ENCODE results near the gene ITGA4.

DNA sequence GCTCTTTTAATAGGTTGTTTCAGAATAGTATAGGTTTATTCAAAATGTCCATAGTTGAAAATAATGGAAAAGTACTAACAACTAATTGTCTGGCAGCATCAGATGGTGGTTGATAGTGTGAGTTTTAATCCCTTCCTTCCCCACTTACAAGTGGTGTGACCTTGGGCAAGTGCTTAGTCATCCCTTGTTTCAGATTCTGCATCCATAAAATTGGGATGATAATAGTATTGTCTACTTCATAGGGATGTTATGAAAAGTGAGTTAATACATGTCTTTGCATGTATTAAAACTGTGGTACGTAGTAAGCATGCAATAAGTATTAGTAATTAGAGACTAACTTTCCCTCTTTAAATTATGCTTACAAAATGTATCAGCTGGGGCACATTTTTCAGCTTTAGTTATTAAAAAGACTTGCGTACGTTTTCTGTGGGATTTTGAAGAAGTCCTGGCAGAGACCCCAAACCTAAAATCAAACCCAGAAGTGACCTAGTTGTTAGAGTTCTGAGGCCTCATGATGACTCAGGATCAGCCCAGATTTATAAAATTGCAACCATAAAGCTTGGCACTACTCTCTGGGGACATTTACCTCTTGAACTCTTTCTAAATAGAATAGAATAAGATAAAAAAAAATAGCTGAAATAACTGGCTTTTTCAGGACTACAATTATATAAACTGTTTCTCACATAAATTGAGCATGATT lies 8.6 kb downstream of the ITGA4 start:
- TF ChIP-seq, protein P1, sequence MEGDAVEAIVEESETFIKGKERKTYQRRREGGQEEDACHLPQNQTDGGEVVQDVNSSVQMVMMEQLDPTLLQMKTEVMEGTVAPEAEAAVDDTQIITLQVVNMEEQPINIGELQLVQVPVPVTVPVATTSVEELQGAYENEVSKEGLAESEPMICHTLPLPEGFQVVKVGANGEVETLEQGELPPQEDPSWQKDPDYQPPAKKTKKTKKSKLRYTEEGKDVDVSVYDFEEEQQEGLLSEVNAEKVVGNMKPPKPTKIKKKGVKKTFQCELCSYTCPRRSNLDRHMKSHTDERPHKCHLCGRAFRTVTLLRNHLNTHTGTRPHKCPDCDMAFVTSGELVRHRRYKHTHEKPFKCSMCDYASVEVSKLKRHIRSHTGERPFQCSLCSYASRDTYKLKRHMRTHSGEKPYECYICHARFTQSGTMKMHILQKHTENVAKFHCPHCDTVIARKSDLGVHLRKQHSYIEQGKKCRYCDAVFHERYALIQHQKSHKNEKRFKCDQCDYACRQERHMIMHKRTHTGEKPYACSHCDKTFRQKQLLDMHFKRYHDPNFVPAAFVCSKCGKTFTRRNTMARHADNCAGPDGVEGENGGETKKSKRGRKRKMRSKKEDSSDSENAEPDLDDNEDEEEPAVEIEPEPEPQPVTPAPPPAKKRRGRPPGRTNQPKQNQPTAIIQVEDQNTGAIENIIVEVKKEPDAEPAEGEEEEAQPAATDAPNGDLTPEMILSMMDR (IDR thresholded peaks at IDR 0.05) = no peak
- TF ChIP-seq POLR2A (IDR thresholded peaks at IDR 0.05) (no peak), POLR2AphosphoS5 (IDR thresholded peaks at IDR 0.05) (no peak)

Measured in breast epithelium (tissue), 3 donors.